ENCODE results near the gene CPSF4L.

CPSF4L gene

DNA sequence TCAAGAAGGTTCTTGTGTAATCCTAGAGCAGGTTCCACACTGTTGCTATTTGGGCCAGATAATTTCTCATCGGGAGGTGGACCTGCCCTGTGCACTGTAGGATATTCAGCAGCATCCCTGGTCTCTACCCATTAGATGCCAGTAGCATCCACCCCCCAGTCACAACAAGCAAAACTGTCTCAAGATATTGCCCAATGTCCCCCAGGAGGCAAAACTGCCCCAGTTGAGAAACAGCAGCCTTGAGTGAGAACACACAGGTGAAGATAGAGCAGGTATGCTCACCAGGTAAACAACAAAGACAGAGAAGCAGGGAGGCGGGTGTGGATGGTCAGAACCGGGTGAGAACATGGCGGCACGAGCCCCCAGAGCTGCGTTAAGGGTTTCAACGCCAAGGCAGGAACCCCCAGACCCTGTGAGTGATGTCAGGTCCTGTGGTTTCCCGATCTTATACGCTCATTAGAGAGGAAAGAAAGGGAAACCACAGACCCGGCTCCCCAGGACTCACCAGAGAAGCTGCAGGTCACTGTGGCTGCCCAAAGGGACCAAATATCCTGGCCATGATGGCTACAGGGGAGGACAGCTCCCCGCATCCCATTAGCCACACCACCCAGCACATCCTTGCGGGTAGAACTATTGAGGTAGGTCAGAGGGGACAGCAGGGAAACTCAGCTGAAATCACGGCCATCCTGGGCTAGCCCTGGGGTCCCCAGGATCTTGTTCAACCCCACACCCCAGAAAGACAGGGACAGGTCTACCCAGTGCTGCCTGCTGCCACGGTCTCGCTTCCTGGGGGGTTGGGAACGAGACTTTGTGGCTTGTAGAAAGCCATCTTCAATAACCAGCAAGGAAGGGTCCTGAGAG lies 28.9 kb upstream of the CPSF4L start:
- ChIA-PET POLR2A (interaction anchor here (0.8 to 1.8 kb wide), 3 partner anchors 12 to 65 kb away, joined by 3 to 6 read pairs (median 5); no protein-coding TSS in a partner anchor), CTCF (interaction anchor here (0.5 to 1.6 kb wide), 4 partner anchors 9 to 887 kb away, joined by 3 to 4 read pairs (median 4); no protein-coding TSS in a partner anchor)
- no peak overlapping the region for H3K27ac ChIP-seq (ENCODE audit: extremely low read depth, low read depth, low read length)
- TF ChIP-seq ZNF624 (tag by site-specific recombination; IDR thresholded peaks at IDR 0.05) (no peak), ZNF416 (tag by site-specific recombination; IDR thresholded peaks at IDR 0.05) (no peak), ZBTB20 (tag by site-specific recombination; IDR thresholded peaks at IDR 0.05) (0 out of 2 replicates have a peak, but pooled peaks have one; percentile 1), ZNF707 (tag by site-specific recombination; IDR thresholded peaks at IDR 0.05) (no peak), GLIS1 (tag by site-specific recombination; IDR thresholded peaks at IDR 0.05) (peak; percentile 13; the same call in 1 of the 2 replicates)
- TF ChIP-seq, protein P1, sequence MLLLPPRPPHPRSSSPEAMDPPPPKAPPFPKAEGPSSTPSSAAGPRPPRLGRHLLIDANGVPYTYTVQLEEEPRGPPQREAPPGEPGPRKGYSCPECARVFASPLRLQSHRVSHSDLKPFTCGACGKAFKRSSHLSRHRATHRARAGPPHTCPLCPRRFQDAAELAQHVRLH (tag by site-specific recombination; IDR thresholded peaks at IDR 0.05) = no peak
- H3K36me3 ChIP-seq (ENCODE audit: control insufficient read depth in 2 of 2, insufficient read depth in 1 of 2, low read length in 2 of 2) = peaks cover 0 to 17% of the 10 kb centered on the region in 2 experiments; a peak in 2 of 3 replicates
- no peaks in the 10 kb centered on the region; the same call in 1 of the 2 replicates for H3K4me1 ChIP-seq (ENCODE audit: control insufficient read depth, insufficient read depth, low read length)
- no peaks in the 10 kb centered on the region for H3K9me3 ChIP-seq (ENCODE audit: control insufficient read depth, insufficient read depth, low read depth, low read length)
- H3K4me3 ChIP-seq (ENCODE audit: low read depth, low read length) = no peak overlapping the region

DNA sequence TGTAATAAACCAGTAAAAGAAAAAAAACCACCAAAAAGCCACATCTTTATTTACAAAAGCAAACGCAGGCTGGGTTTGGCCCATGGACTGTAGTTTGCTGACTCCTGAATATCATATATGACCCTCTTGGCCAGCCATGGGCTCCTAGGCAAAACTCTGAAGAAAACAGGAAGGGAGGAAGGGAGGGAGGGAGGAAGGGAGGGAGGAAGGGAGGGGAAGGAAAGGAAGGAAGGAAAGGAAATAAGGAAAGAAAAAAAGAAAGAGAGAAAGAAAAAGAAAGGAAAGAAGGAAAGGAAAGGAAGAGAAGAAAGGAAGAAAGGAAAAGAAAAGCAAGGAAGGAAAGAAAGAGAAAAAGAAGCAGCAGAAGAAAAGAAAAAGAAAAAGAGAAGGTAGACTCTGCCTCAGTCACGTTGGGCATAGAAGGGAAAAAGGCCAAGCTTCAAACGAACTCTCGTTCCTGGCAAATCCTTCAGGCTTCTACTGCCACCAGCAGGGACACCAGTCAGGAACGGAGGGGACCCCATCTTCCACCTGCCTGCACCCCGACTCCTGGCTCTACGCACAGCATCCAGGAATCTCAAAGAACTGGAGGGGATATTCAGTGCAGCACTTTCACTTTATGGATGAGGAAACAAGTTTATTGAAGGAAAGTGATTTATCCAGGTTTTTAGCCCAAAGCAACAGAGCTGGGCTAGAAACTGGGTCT lies 28.0 kb upstream of the CPSF4L start:
- no peaks in the 10 kb centered on the region for H3K9me3 ChIP-seq (ENCODE audit: control insufficient read depth, insufficient read depth, low read depth, low read length)
- H3K36me3 ChIP-seq (ENCODE audit: control insufficient read depth in 2 of 2, insufficient read depth in 1 of 2, low read length in 2 of 2) = peaks cover 0 to 26% of the 10 kb centered on the region in 2 experiments; a peak in 2 of 3 replicates
- H3K27ac ChIP-seq (ENCODE audit: extremely low read depth, low read depth, low read length) = no peak overlapping the region
- ChIA-PET POLR2A (no interaction called here), CTCF (interaction anchor here (0.6 kb wide), 1 partner anchor 633 kb away, joined by 3 read pairs; no protein-coding TSS in a partner anchor)
- H3K4me1 ChIP-seq (ENCODE audit: control insufficient read depth, insufficient read depth, low read length) = no peaks in the 10 kb centered on the region; the same call in 1 of the 2 replicates
- H3K4me3 ChIP-seq (ENCODE audit: low read depth, low read length) = no peak overlapping the region
- TF ChIP-seq MEIS1 (CRISPR knock-in tag; IDR thresholded peaks at IDR 0.05; ENCODE audit: borderline replicate concordance) (no peak), ZNF354C (tag by site-specific recombination; IDR thresholded peaks at IDR 0.05; ENCODE audit: borderline replicate concordance, low read depth) (no peak), KLF8 (tag by site-specific recombination; IDR thresholded peaks at IDR 0.05) (0 out of 2 replicates have a peak, but pooled peaks have one; percentile 31), ZBTB1 (tag by site-specific recombination; IDR thresholded peaks at IDR 0.05) (no peak), ZNF621 (tag by site-specific recombination; IDR thresholded peaks at IDR 0.05) (no peak), ZNF174 (tag by site-specific recombination; IDR thresholded peaks at IDR 0.05) (no peak), ZNF223 (tag by site-specific recombination; IDR thresholded peaks at IDR 0.05) (no peak), ZNF19 (tag by site-specific recombination; IDR thresholded peaks at IDR 0.05; ENCODE audit: low read depth) (no peak), ZNF302 (tag by site-specific recombination; IDR thresholded peaks at IDR 0.05; ENCODE audit: low read depth) (no peak), ZNF701 (tag by site-specific recombination; IDR thresholded peaks at IDR 0.05) (no peak), ZSCAN16 (tag by site-specific recombination; IDR thresholded peaks at IDR 0.05) (no peak), ZNF707 (tag by site-specific recombination; IDR thresholded peaks at IDR 0.05) (no peak), ZNF248 (tag by site-specific recombination; IDR thresholded peaks at IDR 0.05) (no peak), ZBTB20 (tag by site-specific recombination; IDR thresholded peaks at IDR 0.05) (no peak), ZSCAN23 (tag by site-specific recombination; IDR thresholded peaks at IDR 0.05) (no peak), ZNF24 (tag by site-specific recombination; IDR thresholded peaks at IDR 0.05) (no peak), MZF1 (tag by site-specific recombination; IDR thresholded peaks at IDR 0.05; ENCODE audit: borderline replicate concordance) (no peak), ZNF341 (tag by site-specific recombination; IDR thresholded peaks at IDR 0.05; ENCODE audit: low read depth) (peak; percentile 27; the same call in 1 of the 2 replicates), SP2 (tag by site-specific recombination; IDR thresholded peaks at IDR 0.05) (0 out of 2 replicates have a peak, but pooled peaks have one; percentile 11), WT1 (tag by site-specific recombination; IDR thresholded peaks at IDR 0.05) (peak; percentile 47; the same call in 1 of the 2 replicates), ZNF624 (tag by site-specific recombination; IDR thresholded peaks at IDR 0.05) (no peak), ZNF121 (tag by site-specific recombination; IDR thresholded peaks at IDR 0.05) (no peak), ZNF311 (tag by site-specific recombination; IDR thresholded peaks at IDR 0.05; ENCODE audit: borderline replicate concordance) (no peak), ZNF76 (tag by site-specific recombination; IDR thresholded peaks at IDR 0.05; ENCODE audit: borderline replicate concordance, low read depth) (no peak), HOXD13 (CRISPR knock-in tag; IDR thresholded peaks at IDR 0.05; ENCODE audit: borderline replicate concordance) (no peak)
- TF ChIP-seq, protein P2, sequence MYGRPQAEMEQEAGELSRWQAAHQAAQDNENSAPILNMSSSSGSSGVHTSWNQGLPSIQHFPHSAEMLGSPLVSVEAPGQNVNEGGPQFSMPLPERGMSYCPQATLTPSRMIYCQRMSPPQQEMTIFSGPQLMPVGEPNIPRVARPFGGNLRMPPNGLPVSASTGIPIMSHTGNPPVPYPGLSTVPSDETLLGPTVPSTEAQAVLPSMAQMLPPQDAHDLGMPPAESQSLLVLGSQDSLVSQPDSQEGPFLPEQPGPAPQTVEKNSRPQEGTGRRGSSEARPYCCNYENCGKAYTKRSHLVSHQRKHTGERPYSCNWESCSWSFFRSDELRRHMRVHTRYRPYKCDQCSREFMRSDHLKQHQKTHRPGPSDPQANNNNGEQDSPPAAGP (tag by site-specific recombination; IDR thresholded peaks at IDR 0.05) = no peak
- TF ChIP-seq, protein P3, sequence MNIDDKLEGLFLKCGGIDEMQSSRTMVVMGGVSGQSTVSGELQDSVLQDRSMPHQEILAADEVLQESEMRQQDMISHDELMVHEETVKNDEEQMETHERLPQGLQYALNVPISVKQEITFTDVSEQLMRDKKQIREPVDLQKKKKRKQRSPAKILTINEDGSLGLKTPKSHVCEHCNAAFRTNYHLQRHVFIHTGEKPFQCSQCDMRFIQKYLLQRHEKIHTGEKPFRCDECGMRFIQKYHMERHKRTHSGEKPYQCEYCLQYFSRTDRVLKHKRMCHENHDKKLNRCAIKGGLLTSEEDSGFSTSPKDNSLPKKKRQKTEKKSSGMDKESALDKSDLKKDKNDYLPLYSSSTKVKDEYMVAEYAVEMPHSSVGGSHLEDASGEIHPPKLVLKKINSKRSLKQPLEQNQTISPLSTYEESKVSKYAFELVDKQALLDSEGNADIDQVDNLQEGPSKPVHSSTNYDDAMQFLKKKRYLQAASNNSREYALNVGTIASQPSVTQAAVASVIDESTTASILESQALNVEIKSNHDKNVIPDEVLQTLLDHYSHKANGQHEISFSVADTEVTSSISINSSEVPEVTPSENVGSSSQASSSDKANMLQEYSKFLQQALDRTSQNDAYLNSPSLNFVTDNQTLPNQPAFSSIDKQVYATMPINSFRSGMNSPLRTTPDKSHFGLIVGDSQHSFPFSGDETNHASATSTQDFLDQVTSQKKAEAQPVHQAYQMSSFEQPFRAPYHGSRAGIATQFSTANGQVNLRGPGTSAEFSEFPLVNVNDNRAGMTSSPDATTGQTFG (tag by site-specific recombination; IDR thresholded peaks at IDR 0.05; ENCODE audit: borderline replicate concordance) = no peak
